GM12865 (cell line): ENCODE results near the gene ABCA2.

Experiments used
- DNase-seq: peaks from one replicate; pipeline ENCODE4 v3.0.0; 2010; ENCODE audit warnings: low read depth
- H3K4me3 ChIP-seq: 2 replicates; pipeline ENCODE4 v1.5.1; 2011; ENCODE audit warnings: mild to moderate bottlenecking, low read depth, low read length, control low read depth
- CTCF ChIP-seq: IDR thresholded peaks from 2 replicates; pipeline ENCODE4 v1.5.1; 2011; ENCODE audit warnings: low read length, control low read depth, low read depth, inconsistent platforms; ENCODE audit not compliant: insufficient read depth; ENCODE audit errors: missing control alignments

The ABCA2 gene

GRCh38 chr9:137042751-137043727 lies 15.0 kb upstream of the ABCA2 start:
- DNase-seq = no peak
- H3K4me3 ChIP-seq = no peak overlapping the region
- TF ChIP-seq CTCF = no peak

DNA sequence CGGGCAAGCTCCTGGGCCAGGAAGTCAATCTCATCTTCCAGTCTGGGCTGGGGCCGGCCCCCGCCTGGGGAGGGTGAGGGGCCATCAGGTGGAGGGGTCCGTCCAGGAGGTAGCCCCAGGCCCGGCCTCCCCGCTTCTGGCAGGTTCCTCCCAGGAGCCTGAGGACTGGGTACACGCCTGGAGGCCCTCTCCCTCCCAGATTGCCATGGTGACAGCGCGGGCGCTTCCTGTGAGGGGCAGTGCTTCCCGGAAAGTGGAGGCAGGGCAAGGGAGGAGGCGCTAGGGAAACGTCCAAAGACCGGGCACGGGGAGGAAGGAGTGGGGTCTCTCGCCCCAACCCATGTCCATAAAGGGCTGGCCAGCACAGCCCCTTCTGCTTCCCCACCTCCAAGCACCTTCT lies 13.1 kb upstream of the ABCA2 start:
- no peak overlapping the region for H3K4me3 ChIP-seq
- no peak for DNase-seq
- TF ChIP-seq CTCF = no peak

DNA sequence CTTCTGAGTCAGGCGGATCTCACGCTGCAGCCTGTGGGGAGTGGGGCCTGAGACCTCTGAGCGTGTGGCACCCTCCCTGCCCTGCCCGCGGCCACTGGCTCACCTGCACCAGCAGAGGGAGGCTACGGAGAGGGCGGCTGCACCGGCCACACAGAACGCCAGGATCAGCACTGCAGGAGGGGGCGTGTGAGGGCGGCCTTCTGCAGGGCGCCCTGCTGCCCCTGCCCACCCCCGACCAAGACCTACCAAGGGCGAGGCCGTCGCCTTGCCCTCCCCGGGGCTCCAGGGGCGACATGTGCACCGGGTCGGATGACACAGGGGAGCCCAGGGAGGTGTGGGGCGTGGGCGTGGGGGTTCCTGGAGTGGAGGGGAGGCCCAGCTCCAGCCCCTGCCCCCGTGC lies 12.5 kb upstream of the ABCA2 start:
- TF ChIP-seq CTCF = no peak
- no peak overlapping the region for H3K4me3 ChIP-seq
- DNase-seq = no peak

GRCh38 chr9:137039611-137040366 lies 11.8 kb upstream of the ABCA2 start:
- TF ChIP-seq CTCF = no peak
- H3K4me3 ChIP-seq = no peak overlapping the region
- no peak for DNase-seq

DNA sequence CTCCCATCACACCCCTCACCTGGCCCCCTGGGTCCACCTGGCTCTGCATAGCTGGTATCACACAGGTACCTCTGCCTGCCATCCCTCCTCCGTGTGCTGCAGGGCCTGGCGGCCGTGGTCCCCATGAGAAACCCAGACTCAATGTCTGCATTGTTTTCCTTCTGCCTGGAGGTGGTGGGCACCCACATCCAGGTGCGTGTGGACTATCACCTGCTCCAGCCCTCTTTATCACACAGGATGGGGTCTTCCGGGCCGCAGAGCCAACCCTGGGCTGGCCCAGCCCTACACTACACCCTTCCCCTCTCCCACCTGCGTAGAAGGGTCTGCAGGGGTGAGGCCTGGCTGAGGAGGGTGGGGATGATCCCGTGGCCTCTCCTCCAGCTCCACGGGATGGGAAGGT lies 10.9 kb upstream of the ABCA2 start:
- DNase-seq = no peak
- no peak overlapping the region for H3K4me3 ChIP-seq
- TF ChIP-seq CTCF = no peak

GRCh38 chr9:137037483-137037882 lies 9.4 kb upstream of the ABCA2 start:
- DNase-seq = no peak
- no peak for TF ChIP-seq CTCF
- no peak overlapping the region for H3K4me3 ChIP-seq
